Fibroblast of mammary gland (primary cell): ENCODE measurements around the gene GATAD2A.

Source experiments
- DNase-seq: peaks from one replicate; pipeline ENCODE4 v3.0.0-alpha.2; 2010; ENCODE audit warnings: low read depth
- H3K4me3 ChIP-seq: 2 replicates; pipeline ENCODE4 v1.5.1; 2011; ENCODE audit warnings: low read depth, mild to moderate bottlenecking, low read length, moderate library complexity; ENCODE audit not compliant: control insufficient read depth
- CTCF ChIP-seq: conservative IDR thresholded peaks from 2 replicates; pipeline ENCODE4 v1.5.1; 2011; ENCODE audit warnings: low read depth, low read length, inconsistent platforms; ENCODE audit not compliant: control insufficient read depth, insufficient read depth

The GATAD2A gene

GRCh38 chr19:19525611-19526380 is 120.3 kb downstream of the GATAD2A start:
- no peak overlapping the region for H3K4me3 ChIP-seq
- DNase-seq: no peak
- no peak for TF ChIP-seq CTCF

GRCh38 chr19:19526581-19527370 is 121.3 kb downstream of the GATAD2A start:
- no peak for DNase-seq
- H3K4me3 ChIP-seq: no peak overlapping the region
- TF ChIP-seq CTCF: no peak

- H3K4me3 ChIP-seq: no peak overlapping the region
- DNase-seq: no peak
- TF ChIP-seq CTCF: no peak
Measured at GRCh38 chr19:19527371-19527656, 121.8 kb downstream of the GATAD2A start.

GRCh38 chr19:19527674-19528625 is 122.5 kb downstream of the GATAD2A start:
- no peak for DNase-seq
- H3K4me3 ChIP-seq: no peak overlapping the region
- TF ChIP-seq CTCF: no peak

GRCh38 chr19:19528721-19529490 is 123.4 kb downstream of the GATAD2A start, which contains the start of gene YJEFN3:
Gene YJEFN3, plus strand, starts transcription at chr19:19528911. Its CDS starts 22 bp downstream, at chr19:19528933.
- DNase-seq: no peak
- no peak within 1 kb of the TSS for H3K4me3 ChIP-seq
- no peak for TF ChIP-seq CTCF
